ENCODE data around the gene WNT2. TPM values are rescaled to one million over a fixed set of nuclear protein-coding genes. Genes with fewer than 3 reads are reported as not detected.

The WNT2 gene
- not detected for total RNA-seq

- no peak for ATAC-seq
Observed at GRCh38 chr7:117322741-117323304, at the start of gene WNT2. TSS of gene WNT2 (minus strand) at chr7:117323058. CDS start at chr7:117322989, 69 bp downstream.

DNA sequence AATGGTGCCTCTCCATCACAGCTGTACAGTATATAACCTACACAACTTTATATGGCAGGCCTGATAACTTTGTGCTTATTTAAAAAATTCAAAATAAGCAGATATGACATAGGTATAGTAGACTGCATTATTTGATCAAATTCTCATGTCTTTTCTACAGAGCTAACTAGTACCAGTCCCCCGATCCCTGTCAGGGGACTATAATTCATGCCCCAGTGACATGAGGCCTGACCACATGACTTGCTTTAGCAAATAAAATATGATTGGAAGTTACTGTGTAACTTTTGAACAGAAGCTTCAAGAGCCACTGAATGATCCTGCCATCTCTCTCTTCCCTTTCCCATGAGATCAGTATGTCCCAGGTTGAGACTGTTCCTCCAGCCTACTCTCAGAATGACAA, 49.2 kb upstream of the WNT2 start:
- ATAC-seq: no peak

GRCh38 chr7:117364339-117365080, 41.7 kb upstream of the WNT2 start:
- no peak for ATAC-seq

- no peak for ATAC-seq
Observed at GRCh38 chr7:117362294-117362888, 39.5 kb upstream of the WNT2 start.

GRCh38 chr7:117350027-117350426, 27.2 kb upstream of the WNT2 start:
- ATAC-seq: no peak

DNA sequence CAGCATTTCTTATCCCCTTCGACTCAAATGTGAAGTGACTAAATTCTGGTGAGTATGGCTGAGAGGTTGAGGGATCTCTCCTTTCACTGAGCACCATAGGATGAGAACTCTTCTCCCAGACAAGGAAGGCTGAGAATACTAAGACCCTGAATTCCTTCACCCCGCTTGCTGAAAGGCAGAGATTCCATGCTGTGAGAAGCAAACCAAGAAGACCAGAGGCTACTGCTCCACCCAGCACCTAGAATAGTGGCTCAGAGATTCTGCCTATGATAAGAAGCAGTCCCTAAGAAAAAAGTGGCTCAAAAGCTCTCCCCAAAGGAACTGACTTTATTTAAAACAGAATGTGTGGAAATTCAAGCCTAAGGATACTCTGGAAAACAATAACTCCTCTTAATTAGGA, 26.7 kb upstream of the WNT2 start:
- ATAC-seq: no peak

- ATAC-seq: no peak
Observed at GRCh38 chr7:117347962-117348672, 25.3 kb upstream of the WNT2 start.

- no peak for ATAC-seq
Observed at GRCh38 chr7:117347480-117347879, 24.6 kb upstream of the WNT2 start.

DNA sequence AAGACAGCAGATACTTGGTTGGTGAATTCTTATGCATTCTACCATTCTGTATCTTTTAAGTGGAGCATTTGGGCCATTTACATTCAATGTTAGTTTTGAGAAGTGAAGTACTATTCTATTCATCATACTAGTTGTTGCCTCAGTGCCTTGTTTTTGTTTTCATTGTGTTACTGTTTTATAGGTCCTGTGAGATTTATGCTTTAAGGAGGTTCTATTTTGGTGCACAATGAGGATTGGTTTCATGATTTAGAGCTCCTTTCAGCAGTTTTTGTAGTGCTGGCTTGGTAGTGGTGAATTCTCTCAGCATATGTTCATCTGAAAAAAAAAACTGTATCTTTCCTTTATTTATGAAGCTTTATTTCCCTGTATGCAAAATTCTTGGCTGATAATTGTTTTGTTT, 23.3 kb upstream of the WNT2 start:
- ATAC-seq: no peak

GRCh38 chr7:117338020-117338419, 15.2 kb upstream of the WNT2 start:
- ATAC-seq: no peak

DNA sequence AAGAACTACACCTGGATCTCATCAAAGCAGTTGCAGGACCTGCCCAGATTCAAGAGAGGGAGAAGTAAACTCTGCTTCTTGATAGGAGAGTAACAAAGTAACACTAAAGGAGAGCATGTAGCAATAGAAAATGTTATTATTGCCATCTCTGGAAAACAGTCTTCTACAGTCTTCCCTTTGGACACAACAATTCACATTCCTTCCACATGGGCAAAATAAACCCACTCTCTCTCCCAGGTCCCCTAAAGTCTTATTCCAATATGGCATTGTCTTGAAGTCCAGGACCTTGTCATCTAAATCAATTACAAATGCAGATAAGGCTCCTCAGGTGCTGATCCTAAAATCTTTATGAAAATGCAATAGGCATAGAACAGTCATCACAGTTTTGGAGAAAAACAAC, 10.3 kb upstream of the WNT2 start:
- ATAC-seq: no peak

- ATAC-seq: no peak
Observed at GRCh38 chr7:117332031-117332430, 9.2 kb upstream of the WNT2 start.

DNA sequence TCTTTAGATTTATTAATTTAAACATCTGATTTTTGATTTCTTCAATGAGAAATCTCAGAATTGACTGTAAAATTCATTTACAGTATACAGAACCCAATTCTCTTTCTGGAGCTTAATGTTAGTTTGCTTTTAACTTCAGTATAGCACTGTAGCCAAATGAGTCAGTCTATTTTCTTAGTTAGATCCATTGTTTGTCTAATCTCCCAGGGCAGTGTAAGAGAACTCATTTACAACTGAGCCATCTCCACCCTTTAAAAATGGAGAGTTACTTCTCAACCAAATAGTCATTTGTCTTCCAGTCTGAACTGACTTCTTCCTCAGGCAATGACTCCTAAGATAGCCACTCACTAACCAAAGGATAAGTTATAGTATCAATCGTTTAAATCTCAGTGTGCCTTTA, 3.0 kb upstream of the WNT2 start:
- peak; percentile 78 for ATAC-seq

DNA sequence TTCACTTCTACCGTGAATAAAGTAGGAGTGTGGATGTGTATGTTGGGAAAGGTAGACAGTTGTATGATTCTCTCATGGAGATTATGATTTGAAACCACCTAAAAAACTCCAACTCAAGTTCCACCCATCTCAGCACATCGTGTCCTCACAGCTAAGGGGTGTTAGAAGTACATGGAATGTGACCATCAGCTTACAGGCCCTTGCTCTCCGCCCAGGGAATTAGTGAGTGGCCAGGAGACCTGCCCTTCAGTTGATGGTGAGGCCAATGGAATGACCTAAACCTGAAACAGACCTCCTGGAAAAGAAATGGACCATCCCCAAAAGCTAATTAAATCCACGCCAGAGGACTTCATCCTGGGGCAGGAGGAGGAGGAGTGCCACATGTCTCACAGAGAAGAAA, 2.1 kb upstream of the WNT2 start:
- no peak for ATAC-seq

- peak; percentile 31 for ATAC-seq
Observed at GRCh38 chr7:117323851-117324711, 1.2 kb upstream of the WNT2 start.

DNA sequence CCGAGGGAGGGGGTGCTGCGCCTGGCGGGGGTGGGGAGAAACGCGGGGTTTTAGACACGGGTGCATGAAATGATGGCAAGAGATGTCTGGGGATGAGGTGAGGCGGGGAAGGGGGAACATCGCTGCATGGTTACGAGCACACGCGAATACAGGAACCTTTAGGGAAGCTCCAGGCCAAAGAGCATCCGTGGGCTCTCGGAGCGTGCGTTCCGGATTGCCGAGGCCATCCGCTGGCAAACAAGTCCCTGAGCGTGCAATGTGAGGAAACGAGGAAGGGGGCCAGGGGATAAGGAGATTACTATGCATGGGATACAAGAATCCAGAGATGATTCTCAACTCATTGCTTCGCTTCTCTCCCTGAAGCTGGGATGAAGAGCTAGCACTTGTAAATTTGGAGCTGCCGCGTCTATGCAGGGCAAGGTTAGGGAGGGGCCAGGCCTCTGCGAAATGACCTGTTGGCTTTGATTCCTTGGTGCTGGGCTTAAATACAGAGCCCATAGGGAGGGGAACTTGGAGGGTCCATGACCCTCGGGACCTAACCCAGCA, 520 bp upstream of the WNT2 start:
- peak; percentile 7 for ATAC-seq

GRCh38 chr7:117320523-117320922, 2.3 kb downstream of the WNT2 start:
- no peak for ATAC-seq

DNA sequence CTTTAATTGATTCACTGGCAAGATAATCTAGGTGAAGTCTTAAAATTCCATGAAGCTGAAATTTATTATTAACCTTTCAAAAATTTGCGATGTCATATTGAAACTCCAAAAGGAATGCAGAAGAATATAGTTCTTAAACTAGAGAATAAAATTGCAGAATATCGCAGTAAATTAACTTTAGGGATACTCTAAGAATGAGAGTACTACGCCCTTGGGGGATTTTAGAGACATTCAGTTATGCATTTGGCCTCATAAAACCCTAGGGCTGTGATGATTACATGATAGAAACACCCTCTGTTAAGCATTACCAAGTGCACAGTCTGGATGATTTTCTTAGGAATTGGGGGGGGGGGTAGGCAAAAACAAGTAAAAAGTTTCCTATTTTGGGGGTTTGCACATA, 3.7 kb downstream of the WNT2 start:
- no peak for ATAC-seq

DNA sequence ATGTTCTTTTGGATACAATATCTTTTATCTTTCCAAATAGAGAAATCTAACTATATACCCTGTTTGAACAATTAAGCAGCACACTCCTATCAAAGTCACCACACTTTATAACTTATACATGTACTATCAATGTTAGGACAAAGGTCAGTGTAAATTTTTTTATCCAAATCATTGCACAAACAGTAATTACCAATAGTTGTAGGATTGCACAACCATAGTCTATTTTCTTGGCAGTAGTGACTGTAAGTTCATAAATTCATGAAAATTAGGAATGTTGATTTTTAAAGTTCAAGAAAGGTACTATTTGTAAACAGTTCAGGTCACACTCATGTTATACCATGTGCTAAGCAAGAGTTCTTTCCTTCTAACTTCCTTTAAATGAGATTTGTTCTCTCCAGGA, 9.3 kb downstream of the WNT2 start:
- no peak for ATAC-seq

DNA sequence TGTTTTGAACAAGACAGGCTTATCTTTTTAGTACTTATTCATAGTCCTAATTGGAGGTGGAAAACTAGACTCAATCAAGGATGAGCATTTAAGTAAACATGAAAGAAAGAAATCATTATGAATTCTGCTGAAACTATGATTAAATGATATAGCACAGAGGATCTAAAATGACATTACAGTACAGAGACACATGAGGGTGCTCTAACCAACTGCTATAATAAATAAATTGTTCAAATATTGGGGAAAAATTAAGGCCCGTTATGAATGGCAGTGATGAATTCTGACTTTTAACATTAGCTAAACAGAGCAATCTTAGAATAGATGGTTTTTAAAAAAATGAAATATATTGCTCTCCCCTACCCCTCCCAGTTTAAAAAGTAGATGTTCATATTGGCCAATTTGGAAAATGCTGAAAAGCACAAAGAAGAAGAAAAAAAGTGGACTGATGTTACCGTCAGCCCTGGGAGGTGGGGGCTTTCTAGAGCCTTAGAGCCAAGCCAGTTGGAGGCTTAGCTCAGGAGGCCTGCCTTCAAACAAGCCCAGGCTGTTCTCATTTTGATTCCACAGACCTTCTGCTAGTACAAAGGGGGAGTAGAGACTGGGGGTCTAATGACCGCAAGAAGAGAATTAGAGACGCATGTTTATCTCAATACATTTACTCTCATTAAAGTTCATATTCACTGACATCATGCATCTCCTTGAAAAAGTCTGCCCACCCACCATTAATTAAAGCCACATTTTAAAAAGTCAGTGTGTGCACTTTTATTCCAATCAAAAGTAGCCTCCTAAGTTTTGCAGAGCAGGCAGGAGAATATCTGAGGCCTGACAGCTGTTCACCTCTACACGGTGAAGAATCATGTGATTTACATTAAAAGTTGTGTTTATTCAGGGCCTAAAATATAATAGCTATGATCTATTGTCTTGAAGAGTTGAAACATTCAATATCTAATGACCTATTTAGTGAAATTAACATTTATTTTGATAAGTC, 10.0 kb downstream of the WNT2 start:
- no peak for ATAC-seq

DNA sequence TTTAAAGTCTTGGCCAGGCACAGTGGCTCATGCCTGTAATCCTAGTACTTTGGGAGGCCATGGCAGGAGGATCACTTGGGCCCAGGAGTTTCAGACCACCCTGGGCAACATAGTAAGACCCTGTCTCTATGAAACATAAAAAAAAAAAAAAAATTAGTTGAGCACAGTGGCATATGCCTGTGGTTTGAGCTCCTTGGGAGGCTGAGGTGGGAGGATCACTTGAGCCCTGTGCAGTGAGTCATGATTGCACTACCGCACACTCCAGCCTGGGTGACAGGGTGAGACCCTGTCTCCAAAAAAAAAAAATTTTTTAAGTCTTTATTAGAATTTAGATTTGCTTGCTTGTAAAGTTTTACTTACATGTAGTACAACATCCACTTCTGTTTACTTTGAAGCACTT, 14.0 kb downstream of the WNT2 start:
- ATAC-seq: no peak
